Stimulated activated CD8-positive, alpha-beta memory T cell treated with anti-CD3 and anti-CD28 coated beads, Interleukin-12 subunit alpha, Interleukin-12 subunit beta, amount 100 ng/mL, for 24 hours (primary cell): ENCODE results near the gene PJVK.
"Not testable (repeated sequence)": the region's sequence is repeated elsewhere in the genome, so short reads cannot be mapped to it uniquely, and the experiment has no call there.

Source experiments
- DNase-seq: peaks from one replicate; pipeline ENCODE4 v3.0.0-alpha.2; 2020; ENCODE audit errors: extremely low read depth

The PJVK gene

GRCh38 chr2:178450774-178451525 is at the start of gene PJVK, which contains the start of gene PRKRA:
PJVK (plus strand) TSS chr2:178451378; CDS start chr2:178453410, 2,032 bp downstream.
PRKRA (minus strand) TSS chr2:178451175; CDS start chr2:178451030, 145 bp downstream.
- peak; percentile 88 for DNase-seq

GRCh38 chr2:178401994-178402437 is 49.2 kb upstream of the PJVK start:
- no peak for DNase-seq

GRCh38 chr2:178403671-178404306 is 47.4 kb upstream of the PJVK start:
- no peak for DNase-seq

GRCh38 chr2:178404368-178404767 is 46.8 kb upstream of the PJVK start:
- no peak for DNase-seq

GRCh38 chr2:178409261-178409660 is 41.9 kb upstream of the PJVK start:
- DNase-seq: no peak

- DNase-seq: no peak
Measured at GRCh38 chr2:178412047-178412446, 39.1 kb upstream of the PJVK start.

GRCh38 chr2:178412453-178412852 is 38.7 kb upstream of the PJVK start:
- not testable (repeated sequence) for DNase-seq

- peak; percentile 45 for DNase-seq
Measured at GRCh38 chr2:178413472-178414265, 37.5 kb upstream of the PJVK start.

- DNase-seq: peak; percentile 52
Measured at GRCh38 chr2:178414266-178415247, 36.6 kb upstream of the PJVK start.

- no peak for DNase-seq
Measured at GRCh38 chr2:178415979-178416378, 35.2 kb upstream of the PJVK start.

- DNase-seq: no peak
Measured at GRCh38 chr2:178417916-178418315, 33.3 kb upstream of the PJVK start.

GRCh38 chr2:178418426-178418825 is 32.8 kb upstream of the PJVK start:
- DNase-seq: no peak

- no peak for DNase-seq
Measured at GRCh38 chr2:178419123-178419522, 32.1 kb upstream of the PJVK start.

- no peak for DNase-seq
Measured at GRCh38 chr2:178420463-178420999, 30.6 kb upstream of the PJVK start.

GRCh38 chr2:178422097-178422496 is 29.1 kb upstream of the PJVK start:
- DNase-seq: no peak

GRCh38 chr2:178423746-178424145 is 27.4 kb upstream of the PJVK start:
- DNase-seq: not testable (repeated sequence)

- DNase-seq: no peak
Measured at GRCh38 chr2:178425255-178425827, 25.8 kb upstream of the PJVK start.

GRCh38 chr2:178426388-178426787 is 24.8 kb upstream of the PJVK start:
- no peak for DNase-seq

- no peak for DNase-seq
Measured at GRCh38 chr2:178427458-178427857, 23.7 kb upstream of the PJVK start.

- DNase-seq: no peak
Measured at GRCh38 chr2:178428396-178428806, 22.8 kb upstream of the PJVK start.
